Measurements from ENCODE around the gene HNMT.
"Not testable (repeated sequence)": the region's sequence is repeated elsewhere in the genome, so short reads cannot be mapped to it uniquely, and the experiment has no call there.

The HNMT gene

GRCh38 chr2:137983581-137983980, 19.3 kb downstream of the HNMT start:
- H3K4me3 ChIP-seq (ENCODE audit: low read depth, low read length) = no peak overlapping the region
- TF ChIP-seq, protein P1, sequence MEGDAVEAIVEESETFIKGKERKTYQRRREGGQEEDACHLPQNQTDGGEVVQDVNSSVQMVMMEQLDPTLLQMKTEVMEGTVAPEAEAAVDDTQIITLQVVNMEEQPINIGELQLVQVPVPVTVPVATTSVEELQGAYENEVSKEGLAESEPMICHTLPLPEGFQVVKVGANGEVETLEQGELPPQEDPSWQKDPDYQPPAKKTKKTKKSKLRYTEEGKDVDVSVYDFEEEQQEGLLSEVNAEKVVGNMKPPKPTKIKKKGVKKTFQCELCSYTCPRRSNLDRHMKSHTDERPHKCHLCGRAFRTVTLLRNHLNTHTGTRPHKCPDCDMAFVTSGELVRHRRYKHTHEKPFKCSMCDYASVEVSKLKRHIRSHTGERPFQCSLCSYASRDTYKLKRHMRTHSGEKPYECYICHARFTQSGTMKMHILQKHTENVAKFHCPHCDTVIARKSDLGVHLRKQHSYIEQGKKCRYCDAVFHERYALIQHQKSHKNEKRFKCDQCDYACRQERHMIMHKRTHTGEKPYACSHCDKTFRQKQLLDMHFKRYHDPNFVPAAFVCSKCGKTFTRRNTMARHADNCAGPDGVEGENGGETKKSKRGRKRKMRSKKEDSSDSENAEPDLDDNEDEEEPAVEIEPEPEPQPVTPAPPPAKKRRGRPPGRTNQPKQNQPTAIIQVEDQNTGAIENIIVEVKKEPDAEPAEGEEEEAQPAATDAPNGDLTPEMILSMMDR (IDR thresholded peaks at IDR 0.05; ENCODE audit: low read depth, low read length, missing control alignments) = no peak
- DNase-seq (ENCODE audit: low read depth) = no peak

GRCh38 chr2:137986268-137986667, 22.0 kb downstream of the HNMT start:
- TF ChIP-seq, protein P1 (IDR thresholded peaks at IDR 0.05; ENCODE audit: low read depth, low read length, missing control alignments) = no peak
- no peak for DNase-seq (ENCODE audit: low read depth)
- no peak overlapping the region for H3K4me3 ChIP-seq (ENCODE audit: low read depth, low read length)

DNA sequence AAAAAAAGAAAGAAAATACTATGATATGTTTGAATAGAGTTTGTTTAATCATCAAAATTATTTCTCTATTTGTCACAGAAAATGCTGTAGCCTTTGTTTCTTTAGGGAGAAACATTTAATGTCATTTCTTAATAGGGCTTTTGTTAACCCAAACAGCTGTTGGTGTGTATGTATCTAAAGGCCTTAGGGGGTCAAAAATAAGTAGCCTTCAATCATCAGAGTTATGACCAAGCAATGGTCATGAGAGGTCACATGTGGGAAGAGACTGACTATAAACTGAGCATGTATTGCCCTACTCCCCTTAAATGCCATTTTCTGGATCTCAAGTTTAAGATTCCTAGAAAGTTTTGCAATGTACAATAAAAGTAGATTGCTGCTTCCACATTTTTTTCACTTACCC, 22.7 kb downstream of the HNMT start:
- H3K4me3 ChIP-seq (ENCODE audit: low read depth, low read length) = no peak overlapping the region
- TF ChIP-seq, protein P1 (IDR thresholded peaks at IDR 0.05; ENCODE audit: low read depth, low read length, missing control alignments) = no peak
- no peak for DNase-seq (ENCODE audit: low read depth)

- TF ChIP-seq, protein P1 (IDR thresholded peaks at IDR 0.05; ENCODE audit: low read depth, low read length, missing control alignments) = no peak
- DNase-seq (ENCODE audit: low read depth) = no peak
- H3K4me3 ChIP-seq (ENCODE audit: low read depth, low read length) = no peak overlapping the region
Measured at GRCh38 chr2:137991078-137991477, 26.8 kb downstream of the HNMT start.

DNA sequence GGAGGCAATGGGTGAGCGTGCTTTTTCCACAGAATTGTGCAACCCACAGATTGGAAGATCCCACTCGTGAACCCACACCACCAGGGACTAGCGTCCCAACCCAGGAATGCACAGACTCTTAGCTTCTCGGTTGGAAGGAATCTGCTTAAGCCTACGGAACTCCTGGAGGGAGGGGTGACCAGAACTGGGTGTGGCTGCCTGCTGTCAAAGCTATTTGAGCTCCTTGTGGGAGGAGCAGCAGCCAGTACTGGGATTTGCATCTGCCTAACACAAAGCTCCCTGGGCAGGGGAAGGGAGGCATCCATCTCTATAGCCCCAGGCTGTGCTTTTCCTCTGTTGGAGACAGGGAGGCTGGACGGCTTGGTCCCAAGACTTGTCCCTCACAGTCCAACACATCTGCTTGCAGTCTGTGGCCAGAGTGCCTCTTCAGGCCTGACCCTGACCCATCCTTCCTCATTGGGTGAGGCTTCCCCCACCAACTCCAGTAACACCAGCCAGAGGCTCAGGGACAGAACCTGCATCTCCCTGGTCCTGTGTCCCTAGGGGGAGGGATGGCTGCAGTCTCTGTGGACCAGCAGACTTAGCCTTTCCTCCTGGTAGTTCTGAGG, 27.9 kb downstream of the HNMT start:
- TF ChIP-seq, protein P1 (IDR thresholded peaks at IDR 0.05; ENCODE audit: low read depth, low read length, missing control alignments) = no peak
- no peak overlapping the region for H3K4me3 ChIP-seq (ENCODE audit: low read depth, low read length)
- no peak for DNase-seq (ENCODE audit: low read depth)

DNA sequence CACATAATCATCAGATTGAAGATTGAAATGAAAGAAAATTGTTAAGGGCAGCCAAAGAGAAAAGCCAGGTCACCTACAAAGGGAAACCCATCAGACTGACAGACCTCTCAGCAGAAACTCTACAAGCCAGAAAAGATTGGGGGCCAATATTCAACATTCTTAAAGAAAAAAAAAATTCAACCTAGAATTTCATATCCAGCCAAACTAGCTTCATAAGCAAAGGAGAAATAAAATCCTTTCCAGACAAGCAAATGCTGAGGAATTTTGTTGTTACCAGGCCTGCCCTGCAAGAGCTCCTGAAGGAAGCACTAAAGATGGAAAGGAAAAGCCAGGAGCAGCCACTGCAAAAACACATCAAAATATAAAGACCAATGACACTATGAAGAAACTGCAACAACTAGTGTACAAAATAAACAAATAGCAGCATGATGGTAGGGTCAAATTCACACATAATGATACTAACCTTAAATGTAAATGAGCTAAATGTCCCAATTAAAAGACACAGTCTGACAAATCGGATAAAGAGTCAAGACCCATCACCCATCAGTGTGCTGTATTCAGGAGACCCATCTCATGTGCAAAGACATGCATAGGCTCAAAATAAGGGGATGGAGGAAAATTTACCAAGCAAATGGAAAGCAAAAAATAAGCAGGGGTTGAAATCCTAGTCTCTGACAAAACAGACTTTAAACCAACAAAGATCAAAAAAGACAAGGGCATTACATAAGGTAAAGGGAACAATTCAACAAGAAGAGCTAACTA, 29.6 kb downstream of the HNMT start:
- DNase-seq (ENCODE audit: low read depth); H3K4me3 ChIP-seq (ENCODE audit: low read depth, low read length): not testable (repeated sequence)

GRCh38 chr2:137995368-137995767, 31.1 kb downstream of the HNMT start:
- not testable (repeated sequence) for DNase-seq (ENCODE audit: low read depth); H3K4me3 ChIP-seq (ENCODE audit: low read depth, low read length)

GRCh38 chr2:137996158-137996557, 31.9 kb downstream of the HNMT start:
- DNase-seq (ENCODE audit: low read depth) = not testable (repeated sequence)

More at GRCh38 chr2:137996158-137996557, 31.9 kb downstream of the HNMT start:
- H3K4me3 ChIP-seq (ENCODE audit: low read depth, low read length) = not testable (repeated sequence)
